Measurements from ENCODE around the gene TEX11. TPM values are rescaled to one million over a fixed set of nuclear protein-coding genes. Genes with fewer than 3 reads are reported as not detected.
"Not testable (repeated sequence)": the region's sequence is repeated elsewhere in the genome, so short reads cannot be mapped to it uniquely, and the experiment has no call there.

TEX11 gene
- polyA plus RNA-seq, 1 experiment = not detected

GRCh38 chrX:70535198-70535597 is 373.3 kb downstream of the TEX11 start:
- ChIA-PET CTCF (no interaction called here), POLR2A (no interaction called here)
- DNase-seq (ENCODE audit: low read depth, low spot score) = no peak
- no peak overlapping the region for H3K4me3 ChIP-seq (ENCODE audit: low read depth, low read length)
- H3K27ac ChIP-seq (ENCODE audit: low read depth, low read length) = no peak overlapping the region
- no peaks in the 10 kb centered on the region for H3K9me3 ChIP-seq (ENCODE audit: control insufficient read depth, insufficient read depth, low read length)
- no peaks in the 10 kb centered on the region for H3K27me3 ChIP-seq (ENCODE audit: control insufficient read depth, insufficient read depth, low read length)
- TF ChIP-seq CTCF (IDR thresholded peaks at IDR 0.05; ENCODE audit: low read depth, low read length) = no peak

GRCh38 chrX:70527610-70528345 is 380.7 kb downstream of the TEX11 start:
- no peaks in the 10 kb centered on the region for H3K9me3 ChIP-seq (ENCODE audit: control insufficient read depth, insufficient read depth, low read length)
- H3K27ac ChIP-seq (ENCODE audit: low read depth, low read length) = no peak overlapping the region
- ChIA-PET CTCF (interaction anchor here (1.4 kb wide), 1 partner anchor 137 kb away, joined by 3 read pairs; no protein-coding TSS in a partner anchor), POLR2A (no interaction called here)
- no peak for DNase-seq (ENCODE audit: low read depth, low spot score)
- TF ChIP-seq CTCF (IDR thresholded peaks at IDR 0.05; ENCODE audit: low read depth, low read length) = no peak
- no peaks in the 10 kb centered on the region for H3K27me3 ChIP-seq (ENCODE audit: control insufficient read depth, insufficient read depth, low read length)
- H3K4me3 ChIP-seq (ENCODE audit: low read depth, low read length) = no peak overlapping the region

- Histone ChIP-seq H3K9me3 (ENCODE audit: control insufficient read depth, insufficient read depth, low read length) (no peaks in the 10 kb centered on the region), H3K4me3 (ENCODE audit: low read depth, low read length) (no peak overlapping the region), H3K27me3 (ENCODE audit: control insufficient read depth, insufficient read depth, low read length) (no peaks in the 10 kb centered on the region), H3K27ac (ENCODE audit: low read depth, low read length) (no peak overlapping the region)
- TF ChIP-seq CTCF (IDR thresholded peaks at IDR 0.05; ENCODE audit: low read depth, low read length) = no peak
- ChIA-PET POLR2A (no interaction called here), CTCF (interaction anchor here (1.4 kb wide), 1 partner anchor 138 kb away, joined by 3 read pairs; no protein-coding TSS in a partner anchor)
- DNase-seq (ENCODE audit: low read depth, low spot score) = no peak
Measured at GRCh38 chrX:70527053-70527452, 381.5 kb downstream of the TEX11 start.

- ChIA-PET CTCF (no interaction called here), POLR2A (interaction anchor here (0.6 kb wide), 1 partner anchor 413 kb away, joined by 3 read pairs; no protein-coding TSS in a partner anchor)
- no peaks in the 10 kb centered on the region; the same call in 1 of the 2 replicates for H3K9me3 ChIP-seq (ENCODE audit: control insufficient read depth, insufficient read depth, low read length)
- TF ChIP-seq CTCF (IDR thresholded peaks at IDR 0.05; ENCODE audit: low read depth, low read length) = no peak
- H3K27me3 ChIP-seq (ENCODE audit: control insufficient read depth, insufficient read depth, low read length) = no peaks in the 10 kb centered on the region
- H3K4me3 ChIP-seq (ENCODE audit: low read depth, low read length) = no peak overlapping the region
- no peak overlapping the region for H3K27ac ChIP-seq (ENCODE audit: low read depth, low read length)
- DNase-seq (ENCODE audit: low read depth, low spot score) = no peak
Measured at GRCh38 chrX:70525733-70526132, 382.8 kb downstream of the TEX11 start.

GRCh38 chrX:70515692-70516091 is 392.8 kb downstream of the TEX11 start:
- H3K27me3 ChIP-seq (ENCODE audit: control insufficient read depth, insufficient read depth, low read length); H3K9me3 ChIP-seq (ENCODE audit: control insufficient read depth, insufficient read depth, low read length); H3K27ac ChIP-seq (ENCODE audit: low read depth, low read length); CTCF ChIA-PET; DNase-seq (ENCODE audit: low read depth, low spot score); H3K4me3 ChIP-seq (ENCODE audit: low read depth, low read length); POLR2A ChIA-PET: not testable (repeated sequence)

- H3K4me3 ChIP-seq (ENCODE audit: low read depth, low read length); CTCF ChIA-PET; H3K27ac ChIP-seq (ENCODE audit: low read depth, low read length); H3K27me3 ChIP-seq (ENCODE audit: control insufficient read depth, insufficient read depth, low read length); POLR2A ChIA-PET; H3K9me3 ChIP-seq (ENCODE audit: control insufficient read depth, insufficient read depth, low read length); DNase-seq (ENCODE audit: low read depth, low spot score): not testable (repeated sequence)
Measured at GRCh38 chrX:70515270-70515669, 393.2 kb downstream of the TEX11 start.

Data from AG04450 (cell line).